Psoas muscle (tissue), 8 donors: ENCODE measurements around the gene PKHD1. TPM values are rescaled to one million over a fixed set of nuclear protein-coding genes. Genes with fewer than 3 reads are reported as not detected.

Source experiments
- ATAC-seq, 4 donors: fragments of 200-7000 bp; cut with Tn5 transposase; one replicate each; pipeline ENCODE4 v1.9.1; 2020; ENCODE audit warnings: moderate library complexity in 3 of 4, mild to moderate bottlenecking in 2 of 4
- DNase-seq, 2 donors: peaks; one replicate each; pipeline ENCODE4 v3.0.0-alpha.2; 2020
- H3K27ac ChIP-seq: fragments of 200-600 bp; one replicate; pipeline ENCODE4 v1.8.0; 2022
- H3K27me3 ChIP-seq, 3 donors: fragments of 200-600 bp in 1 of 3; one replicate each; pipeline versions ENCODE4 v1.6.1 to v1.8.0; 2013 to 2022; ENCODE audit warnings: low read length in 2 of 3, mild to moderate bottlenecking in 2 of 3, moderate library complexity in 1 of 3; ENCODE audit not compliant: insufficient read depth in 3 of 3
- H3K36me3 ChIP-seq, 2 donors: fragments of 200-600 bp in 1 of 2; one replicate each; pipeline versions ENCODE4 v1.6.1 to v1.8.0; 2013 to 2022; ENCODE audit warnings: low read depth in 1 of 2, mild to moderate bottlenecking in 1 of 2, moderate library complexity in 1 of 2; ENCODE audit not compliant: insufficient read depth in 1 of 2
- H3K4me1 ChIP-seq: fragments of 200-600 bp; one replicate; pipeline ENCODE4 v1.8.0; 2022
- H3K4me3 ChIP-seq: fragments of 200-600 bp; one replicate; pipeline ENCODE4 v1.8.0; 2022; ENCODE audit warnings: mild to moderate bottlenecking
- H3K9me3 ChIP-seq: fragments of 200-600 bp; one replicate; pipeline ENCODE4 v1.8.0; 2022
- WGBS, 3 donors: extraction: QIAGEN DNeasy Blood & Tissue Kit; methylation state at CpG; one replicate each; pipeline versions ENCODE4 v1.1.6 to v1.1.7; 2013; 5-methylcytosine and 5-hydroxymethylcytosine counted together
- intact Hi-C, 2 donors: fragments of 100-400 bp; cut with DNase I; formaldehyde crosslinking; loops; one replicate each; pipeline versions ENCODE4 v1.11.0 to v1.14.2; 2022
- polyA plus RNA-seq, 3 donors: library from polyadenylated mRNA; stranded (reverse); fragments of 200-250 nt; gene quantifications; one replicate each; pipeline ENCODE4 v1.2.3, GENCODE V29; 2013
- total RNA-seq, 4 donors: library from RNA; stranded (reverse); fragmentation: NEBNext Ultra II Directional in 2 of 4; extraction: Animal tissue kit (Norgen Biotek cat#: 25700) in 2 of 4; gene quantifications; one replicate each; pipeline versions ENCODE4 v1.2.1 to v1.2.4, GENCODE V29; 2021 to 2023
- TF ChIP-seq, protein P1 (sequence below): fragments of 200-600 bp; IDR thresholded peaks from one replicate; pipeline ENCODE4 v1.8.0; 2022; ENCODE audit warnings: antibody characterized with exemption
- donor health status: healthy with polysubstance abuse.
- donor health status: DM: no; HTN: no; CAD: no; lungs with moderate emphysema.
- donor health status: Bipolar disorder and iron deficiency.
- donor health status: healthy.
- donor health status: DM: yes; HTN: yes; CAD: no.
- donor health status: DM: no; HTN: no; CAD: no.
- donor health status: DM: no; HTN: no; CAD: no.
- donor health status: DM: yes; HTN: yes; CAD: no.

Gene PKHD1
- total and polyA plus RNA-seq, 7 donors = under 0.01 to 0.11 (median 0.02) TPM; not detected in 2

DNA sequence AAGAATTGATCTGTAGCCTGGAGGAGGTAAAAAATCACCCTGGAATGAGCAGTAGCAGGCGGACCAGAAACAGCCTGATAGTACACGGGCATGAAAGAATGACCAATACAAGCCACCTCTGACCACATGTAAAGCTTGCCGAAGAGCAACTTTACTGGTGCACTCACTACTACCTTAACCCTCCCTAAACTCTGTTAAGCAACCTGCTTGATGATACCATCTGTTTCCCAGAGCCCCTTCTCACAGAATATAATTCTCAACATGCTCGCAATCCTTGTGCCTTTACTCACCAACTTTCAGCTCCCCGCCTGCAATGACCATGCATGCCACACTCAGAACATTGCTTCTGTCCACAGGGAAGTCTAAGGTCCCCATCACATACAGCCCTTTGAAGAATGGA lies 296.5 kb downstream of the PKHD1 start:
- H3K4me3 ChIP-seq = no peak overlapping the region
- TF ChIP-seq, protein P1, sequence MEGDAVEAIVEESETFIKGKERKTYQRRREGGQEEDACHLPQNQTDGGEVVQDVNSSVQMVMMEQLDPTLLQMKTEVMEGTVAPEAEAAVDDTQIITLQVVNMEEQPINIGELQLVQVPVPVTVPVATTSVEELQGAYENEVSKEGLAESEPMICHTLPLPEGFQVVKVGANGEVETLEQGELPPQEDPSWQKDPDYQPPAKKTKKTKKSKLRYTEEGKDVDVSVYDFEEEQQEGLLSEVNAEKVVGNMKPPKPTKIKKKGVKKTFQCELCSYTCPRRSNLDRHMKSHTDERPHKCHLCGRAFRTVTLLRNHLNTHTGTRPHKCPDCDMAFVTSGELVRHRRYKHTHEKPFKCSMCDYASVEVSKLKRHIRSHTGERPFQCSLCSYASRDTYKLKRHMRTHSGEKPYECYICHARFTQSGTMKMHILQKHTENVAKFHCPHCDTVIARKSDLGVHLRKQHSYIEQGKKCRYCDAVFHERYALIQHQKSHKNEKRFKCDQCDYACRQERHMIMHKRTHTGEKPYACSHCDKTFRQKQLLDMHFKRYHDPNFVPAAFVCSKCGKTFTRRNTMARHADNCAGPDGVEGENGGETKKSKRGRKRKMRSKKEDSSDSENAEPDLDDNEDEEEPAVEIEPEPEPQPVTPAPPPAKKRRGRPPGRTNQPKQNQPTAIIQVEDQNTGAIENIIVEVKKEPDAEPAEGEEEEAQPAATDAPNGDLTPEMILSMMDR = no peak
- H3K4me1 ChIP-seq = no peaks in the 10 kb centered on the region
- DNase-seq (no peak), ATAC-seq (no peak)
- no peaks in the 10 kb centered on the region for H3K27me3 ChIP-seq
- H3K36me3 ChIP-seq = no peaks in the 10 kb centered on the region
- intact Hi-C loops = no loop called here
- WGBS, 3 donors = 65 to 90% (median 87%) methylated on average over 5 of the region's 5 CpGs
- peaks cover 7% of the 10 kb centered on the region for H3K9me3 ChIP-seq
- no peak overlapping the region for H3K27ac ChIP-seq

DNA sequence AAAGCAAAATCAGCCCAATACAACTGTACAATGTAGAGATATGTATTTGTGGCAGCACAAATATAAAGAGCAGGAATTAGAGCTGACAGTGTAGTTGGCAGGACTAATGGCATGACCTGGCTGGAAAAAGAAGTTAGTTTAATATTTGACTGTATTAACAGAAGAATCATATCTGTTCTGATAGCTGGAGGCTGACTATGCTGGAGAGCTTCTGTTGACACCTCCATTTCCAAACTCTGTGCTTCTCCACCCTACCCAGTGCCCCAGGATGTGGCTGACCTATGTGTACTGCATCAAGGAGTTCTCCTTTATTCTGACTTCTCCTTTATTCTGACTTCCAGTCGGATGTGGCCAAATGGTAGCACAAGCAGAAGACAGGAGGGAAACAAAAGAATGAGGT lies 299.3 kb downstream of the PKHD1 start:
- H3K36me3 ChIP-seq = no peaks in the 10 kb centered on the region
- no peak for DNase-seq
- no peaks in the 10 kb centered on the region for H3K4me1 ChIP-seq
- H3K27ac ChIP-seq = no peak overlapping the region
- no peaks in the 10 kb centered on the region for H3K27me3 ChIP-seq
- 67 to 84% (median 76%) methylated on average over 1 of the region's 1 CpG for WGBS, 3 donors
- intact Hi-C loops = no loop called here
- no peak for ATAC-seq
- H3K4me3 ChIP-seq = no peak overlapping the region
- no peaks in the 10 kb centered on the region for H3K9me3 ChIP-seq
- TF ChIP-seq, protein P1 = no peak

DNA sequence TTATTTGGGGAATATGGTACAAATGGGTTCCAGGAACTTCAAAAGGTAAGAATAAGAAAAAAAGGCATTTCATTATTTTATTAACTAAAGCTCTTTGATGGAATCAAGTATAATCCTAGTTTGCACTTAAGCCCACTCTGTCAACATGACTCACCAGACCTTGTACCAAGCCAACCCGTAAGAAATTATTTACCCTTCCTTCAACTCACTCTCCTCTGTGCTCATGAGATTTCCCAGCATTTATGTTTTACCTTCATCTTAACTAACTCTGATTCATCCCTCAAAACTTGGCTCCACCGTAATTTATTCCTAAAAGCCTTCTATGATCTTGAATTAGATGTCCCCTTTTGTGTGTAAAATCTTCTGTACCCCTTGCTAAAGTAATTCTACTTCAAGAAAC lies 308.7 kb downstream of the PKHD1 start:
- H3K4me3 ChIP-seq = no peak overlapping the region
- TF ChIP-seq, protein P1 = no peak
- intact Hi-C loops = no loop called here
- no peaks in the 10 kb centered on the region for H3K27me3 ChIP-seq
- no peak for ATAC-seq
- 33 to 75% (median 68%) methylated on average over 2 of the region's 2 CpGs for WGBS, 3 donors
- no peak overlapping the region for H3K27ac ChIP-seq
- H3K9me3 ChIP-seq = no peaks in the 10 kb centered on the region
- no peaks in the 10 kb centered on the region for H3K36me3 ChIP-seq
- no peaks in the 10 kb centered on the region for H3K4me1 ChIP-seq
- no peak for DNase-seq

GRCh38 chr6:51777618-51778017 lies 309.8 kb downstream of the PKHD1 start:
- intact Hi-C loops = no loop called here

More at GRCh38 chr6:51777618-51778017, 309.8 kb downstream of the PKHD1 start:
- no peaks in the 10 kb centered on the region for H3K27me3 ChIP-seq
- no peak for DNase-seq
- no peaks in the 10 kb centered on the region for H3K36me3 ChIP-seq
- ATAC-seq = no peak
- TF ChIP-seq, protein P1 = no peak
- H3K4me1 ChIP-seq = no peaks in the 10 kb centered on the region
- no peak overlapping the region for H3K4me3 ChIP-seq
- H3K9me3 ChIP-seq = no peaks in the 10 kb centered on the region
- no peak overlapping the region for H3K27ac ChIP-seq
- WGBS, 3 donors = 32 to 49% (median 36%) methylated on average over 5 of the region's 5 CpGs
